UCSD-AML1 (cell line): Measurements from ENCODE around the gene LAMTOR4.
A peak's percentile ranks its signal among the peaks of the same experiment; 100 is the strongest.

Source experiments
- DNase-seq: peaks from one replicate; lab custom pipeline; 2025; ENCODE audit not compliant: unreplicated experiment; lab: John Stamatoyannopoulos, UW

Gene LAMTOR4

DNA sequence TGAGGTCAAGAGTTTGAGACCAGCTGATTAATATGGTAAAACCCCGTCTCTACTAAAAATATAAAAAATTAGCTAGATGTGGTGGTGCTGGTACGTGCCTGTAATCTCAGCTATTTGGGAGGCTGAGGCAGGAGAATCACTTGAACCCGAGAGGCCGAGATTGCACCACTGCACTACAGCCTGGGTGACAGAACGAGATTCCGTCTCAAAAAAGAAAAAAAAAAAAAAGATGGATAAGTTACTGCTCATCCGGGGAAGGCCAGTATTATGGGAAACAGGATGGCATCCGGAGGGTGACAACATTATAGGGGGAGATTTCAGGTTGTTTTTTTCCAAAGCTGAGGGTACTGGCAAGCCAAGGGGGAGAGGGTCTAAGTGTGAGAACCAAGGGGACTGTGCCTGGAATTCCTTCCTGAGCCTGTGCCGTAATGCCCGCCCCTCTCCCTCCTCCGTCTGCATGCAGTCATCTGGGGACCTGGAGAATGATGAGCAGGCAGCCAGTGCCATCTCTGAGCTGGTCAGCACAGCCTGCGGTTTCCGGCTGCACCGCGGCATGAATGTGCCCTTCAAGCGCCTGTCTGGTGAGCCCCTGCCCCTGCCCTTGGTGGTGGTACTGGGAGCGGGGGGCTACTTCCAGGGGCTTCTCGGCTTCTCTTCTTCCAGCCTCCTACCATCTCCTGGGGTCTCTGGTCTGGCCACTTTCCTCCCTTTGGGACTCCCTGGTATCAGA lies 4.4 kb downstream of the LAMTOR4 start:
- no peak for DNase-seq

DNA sequence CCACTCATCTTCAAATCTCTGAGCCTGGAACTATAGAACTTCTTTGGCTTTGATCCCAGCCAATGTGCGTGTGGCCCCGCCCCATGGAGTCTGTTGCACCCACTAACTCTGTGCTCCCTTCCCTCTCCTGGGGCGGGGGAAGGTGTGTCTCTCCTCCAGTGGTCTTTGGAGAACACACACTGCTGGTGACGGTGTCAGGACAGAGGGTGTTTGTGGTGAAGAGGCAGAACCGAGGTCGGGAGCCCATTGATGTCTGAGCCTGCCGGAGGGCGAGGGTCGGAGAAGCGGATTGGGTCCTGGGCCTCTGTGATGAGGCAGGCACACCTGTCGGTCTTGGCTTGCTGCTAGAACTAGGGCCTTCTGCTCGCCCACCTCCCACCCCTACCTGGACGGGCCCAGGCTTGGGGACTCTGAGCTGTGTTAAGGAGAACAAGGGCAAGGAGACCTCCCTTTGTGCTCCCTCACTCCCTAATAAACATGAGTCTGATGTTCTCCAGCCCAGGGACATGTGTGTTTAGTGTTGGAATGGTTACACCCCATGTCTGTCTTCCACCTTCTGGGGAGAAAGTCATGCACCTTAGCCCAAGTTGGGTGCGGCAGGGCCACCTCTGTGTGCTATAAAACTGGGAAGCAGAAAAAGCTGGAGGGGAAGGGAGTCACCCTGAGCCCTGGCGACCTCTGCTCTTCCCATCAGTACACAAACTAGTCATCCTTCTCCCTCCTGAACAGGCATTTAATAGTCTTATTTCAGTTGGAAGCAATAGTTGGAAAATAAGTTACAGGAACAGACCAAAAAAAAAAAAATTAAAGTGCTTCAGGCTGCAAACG lies 5.2 kb downstream of the LAMTOR4 start:
- no peak for DNase-seq

DNA sequence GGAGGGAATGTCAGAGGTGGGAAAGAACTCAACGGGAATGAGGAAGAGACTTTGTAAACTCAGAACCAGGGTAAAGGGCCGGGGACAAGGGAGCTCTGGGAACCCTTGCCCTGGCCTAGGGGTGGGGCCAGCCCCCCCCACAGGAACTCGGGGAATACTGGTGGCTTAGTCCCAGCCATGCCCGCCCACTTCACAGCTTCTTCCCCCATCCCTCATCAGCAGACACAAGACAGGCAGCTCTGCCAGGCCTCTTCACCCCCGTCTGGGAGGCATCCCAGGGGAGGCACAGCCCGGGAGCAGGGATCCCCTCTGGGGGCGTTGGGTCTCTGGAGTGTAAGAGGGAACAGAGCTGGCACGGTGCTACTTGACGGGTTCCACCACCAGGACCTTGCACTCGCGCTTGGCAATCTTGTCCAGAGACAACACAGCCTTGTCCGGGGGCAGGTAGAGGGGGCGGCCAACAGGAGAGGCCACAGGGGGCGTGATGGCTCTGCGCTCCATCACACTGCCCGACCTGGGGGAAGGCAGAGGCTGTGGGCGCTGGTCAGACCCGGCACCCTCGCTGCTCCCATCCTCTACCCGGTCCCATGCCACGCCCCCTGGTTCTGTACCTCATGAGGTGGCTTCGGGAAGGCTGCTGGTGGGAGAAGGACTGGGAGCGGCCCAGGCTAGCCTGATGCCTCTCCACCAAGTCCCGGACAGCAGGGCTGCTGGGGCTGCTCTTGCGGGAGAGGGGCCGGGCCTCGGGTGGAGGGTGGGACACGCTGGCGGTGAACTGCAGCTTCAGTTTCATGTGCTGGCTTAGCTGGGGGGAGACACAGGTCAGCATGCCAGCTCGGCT lies 6.2 kb downstream of the LAMTOR4 start:
- DNase-seq: no peak

DNA sequence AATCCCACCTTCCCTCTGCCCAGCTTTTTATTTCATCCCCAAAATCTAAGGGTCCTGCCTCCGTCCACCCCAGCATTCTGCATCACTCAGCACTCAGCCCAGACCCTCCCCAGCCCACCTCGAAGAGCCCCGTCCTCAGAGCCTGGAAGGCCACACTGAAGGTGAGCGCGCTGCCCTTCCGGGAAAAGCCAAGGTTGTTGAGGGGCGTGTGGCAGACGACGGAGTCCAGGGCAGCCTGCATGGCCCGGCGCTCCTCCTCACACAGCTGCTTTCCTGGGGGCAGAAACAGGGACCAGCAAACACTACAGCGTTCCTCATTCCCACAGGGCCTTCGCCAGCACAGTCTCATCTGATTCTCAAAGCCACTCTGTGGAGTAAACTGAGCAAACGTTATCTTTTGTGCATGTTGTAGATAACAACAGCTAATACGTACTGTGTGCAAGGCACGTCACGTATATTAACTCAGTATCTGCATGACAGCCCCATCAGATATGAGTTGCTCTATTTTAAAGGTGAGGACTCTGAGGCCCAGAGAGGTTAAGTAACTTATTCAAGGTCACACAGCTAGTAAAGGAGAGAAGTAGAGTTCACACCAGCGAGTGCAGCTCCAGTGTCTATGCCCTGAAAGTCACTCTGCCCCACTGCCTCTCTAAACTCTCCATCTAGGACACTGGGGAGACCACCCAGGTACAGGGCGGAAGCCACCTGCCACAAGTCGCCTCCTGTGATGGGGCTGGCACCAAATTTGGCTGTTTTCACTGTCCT lies 7.0 kb downstream of the LAMTOR4 start:
- no peak for DNase-seq

DNA sequence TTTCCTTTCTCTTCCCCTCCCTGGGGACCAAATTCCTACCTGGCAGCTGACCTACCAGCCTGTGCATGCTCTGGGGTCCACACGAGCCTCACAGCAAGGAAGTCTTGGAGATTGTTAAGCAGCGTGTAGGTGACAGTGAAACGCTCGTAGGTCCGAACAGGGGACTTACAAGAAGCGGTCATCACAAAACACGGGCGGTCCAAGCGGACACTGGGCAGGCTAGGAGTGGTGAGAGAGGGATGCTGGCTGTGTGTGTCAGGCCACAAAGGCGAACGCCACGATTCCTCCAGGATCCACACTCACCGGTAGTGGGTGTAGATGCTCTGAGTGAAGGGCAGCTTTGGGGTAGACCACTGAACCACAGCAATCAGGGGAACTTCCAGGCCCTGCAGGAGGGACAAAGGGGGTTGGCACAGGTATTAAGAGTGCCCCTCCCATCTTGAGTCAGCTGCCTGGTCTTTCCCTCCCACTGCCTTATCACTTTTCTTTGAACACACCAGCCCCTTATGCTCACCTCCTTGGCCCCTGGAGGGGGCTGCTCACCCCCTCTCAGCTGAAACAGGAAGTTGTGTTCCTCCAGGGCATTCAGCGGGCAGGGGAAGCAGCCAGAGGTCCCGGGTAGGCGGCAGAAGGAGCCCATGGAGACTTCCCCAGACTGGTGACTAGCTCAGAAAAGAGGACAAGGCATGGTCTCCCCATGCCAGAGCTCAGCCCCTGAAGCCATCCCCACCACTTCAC lies 7.8 kb downstream of the LAMTOR4 start:
- peak; percentile 11 for DNase-seq

DNA sequence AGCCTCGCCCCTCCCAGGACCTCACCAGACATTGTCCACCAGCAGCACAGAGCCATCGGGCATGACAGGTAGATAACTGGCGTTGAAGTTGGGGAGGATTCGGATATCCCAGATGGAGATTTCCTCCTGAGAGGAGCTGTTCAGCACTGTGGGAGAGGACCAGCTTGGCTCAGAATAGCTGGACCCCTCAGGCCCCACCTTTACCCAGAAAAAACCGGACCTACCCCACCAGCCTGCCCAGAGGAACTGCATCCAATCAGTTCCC lies 8.3 kb downstream of the LAMTOR4 start:
- DNase-seq: no peak

DNA sequence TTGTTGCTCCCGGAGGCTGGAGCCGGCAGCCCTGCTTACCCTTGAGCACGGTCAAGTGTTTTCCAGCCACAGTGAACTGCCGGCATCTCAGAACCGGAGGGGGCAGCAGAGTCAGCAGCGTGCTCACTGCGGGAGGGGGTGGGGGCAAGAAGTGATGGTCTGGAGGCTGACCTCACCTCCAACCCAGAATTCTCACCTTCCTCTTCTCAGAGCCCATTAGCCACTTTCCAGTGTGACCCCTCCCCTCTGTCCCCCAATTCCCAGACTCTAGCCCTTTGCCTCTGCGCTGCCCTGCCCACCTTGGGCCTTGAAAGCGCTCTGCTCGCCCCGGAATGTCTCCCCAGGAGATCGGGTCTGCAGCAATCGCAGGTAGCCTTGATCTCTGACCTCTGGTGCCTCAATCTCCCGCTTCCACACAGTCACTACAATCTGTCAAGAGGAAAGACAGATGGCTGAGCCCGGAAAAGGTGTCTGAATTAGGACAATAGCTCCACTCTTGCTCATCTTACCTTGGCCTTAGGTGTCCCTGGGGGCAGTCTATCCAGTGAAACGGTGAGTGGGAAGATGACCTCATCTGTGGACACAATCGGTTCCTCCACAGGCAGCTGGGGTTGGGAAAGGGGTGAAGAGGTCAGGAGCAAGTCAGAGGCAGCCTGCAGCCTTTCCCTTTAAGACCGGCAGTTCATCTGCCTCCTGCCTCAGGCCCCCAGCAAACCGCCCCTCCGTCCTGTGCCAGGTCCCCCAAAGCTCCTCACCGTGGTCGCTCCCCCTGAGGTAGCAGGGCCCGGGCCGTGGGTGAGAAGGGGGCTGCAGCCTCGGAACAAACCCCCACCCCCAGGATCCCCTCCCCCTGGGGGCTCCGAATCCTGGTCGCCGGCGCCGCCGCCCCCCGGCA lies 8.9 kb downstream of the LAMTOR4 start:
- DNase-seq: no peak

DNA sequence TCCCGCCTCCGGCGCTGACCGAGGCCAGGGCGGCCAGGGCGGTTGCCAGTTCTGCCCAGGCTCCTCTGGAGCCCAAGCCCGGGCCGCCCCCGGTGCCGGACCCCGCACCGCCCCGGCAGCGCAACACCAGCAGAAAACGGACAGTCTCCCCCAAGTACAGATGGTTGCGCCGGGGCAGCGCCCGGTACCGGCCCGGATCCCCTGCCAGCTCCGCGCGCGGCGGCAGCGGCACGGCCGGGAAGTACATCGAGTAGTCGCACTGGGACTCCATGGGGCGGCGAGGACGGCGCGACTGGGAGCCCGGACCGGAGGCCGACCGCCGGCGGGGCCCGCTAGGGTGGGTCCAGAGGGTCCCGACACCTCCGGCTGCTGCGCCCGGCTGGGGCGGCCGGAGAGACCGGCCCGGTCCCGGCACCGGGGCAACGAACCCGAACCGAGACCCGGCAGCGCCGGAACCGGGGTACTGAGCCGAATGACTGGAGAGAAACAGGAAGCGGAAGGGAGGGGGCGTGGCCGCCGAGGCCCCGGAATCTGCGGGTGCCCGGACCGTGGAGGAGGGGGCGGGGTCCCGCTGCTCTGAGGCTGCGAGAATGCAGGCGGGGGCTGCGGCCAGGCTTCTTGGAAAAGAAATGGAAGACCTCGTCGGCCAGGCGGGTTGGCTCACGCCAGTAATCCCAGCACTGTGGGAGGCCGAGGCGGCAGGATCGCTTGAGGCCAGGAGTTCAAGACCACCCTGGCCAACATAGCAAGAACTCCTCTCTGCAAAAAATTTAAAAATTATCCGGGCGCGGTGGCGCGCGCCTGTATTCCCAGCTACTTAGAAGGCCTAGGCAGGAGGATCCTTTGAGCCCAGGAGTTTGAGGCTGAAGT lies 9.7 kb downstream of the LAMTOR4 start, which contains the start of gene TRAPPC14:
TSS of gene TRAPPC14 (minus strand) at position 495 of the 870 bp plus-strand sequence. CDS start at position 271, 224 bp downstream.
- peak; percentile 86 for DNase-seq

DNA sequence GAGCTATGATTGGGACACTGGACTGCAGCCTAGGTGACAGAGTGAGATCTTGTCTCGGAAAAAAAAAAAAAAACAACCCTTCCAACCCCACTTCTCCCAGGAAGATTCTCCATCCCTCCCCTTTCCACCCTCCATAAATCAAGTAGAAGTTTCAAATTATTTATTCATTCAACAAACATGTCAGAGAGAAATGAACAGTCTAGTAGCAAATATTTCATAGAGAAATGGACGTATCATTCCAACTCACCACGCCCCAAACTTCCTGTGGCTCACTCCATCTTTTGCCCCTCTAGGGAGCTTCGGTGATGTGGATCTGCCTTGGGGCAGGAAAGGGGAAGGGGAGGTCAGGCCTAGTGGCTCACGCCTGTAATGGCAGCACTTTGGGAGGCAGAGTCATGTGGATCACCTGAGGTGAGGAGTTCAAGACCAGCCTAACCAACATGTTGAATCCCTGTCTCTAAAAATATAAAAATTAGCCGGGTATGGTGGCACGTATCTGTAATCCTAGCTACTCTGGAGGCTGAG lies 10.4 kb downstream of the LAMTOR4 start:
- no peak for DNase-seq

DNA sequence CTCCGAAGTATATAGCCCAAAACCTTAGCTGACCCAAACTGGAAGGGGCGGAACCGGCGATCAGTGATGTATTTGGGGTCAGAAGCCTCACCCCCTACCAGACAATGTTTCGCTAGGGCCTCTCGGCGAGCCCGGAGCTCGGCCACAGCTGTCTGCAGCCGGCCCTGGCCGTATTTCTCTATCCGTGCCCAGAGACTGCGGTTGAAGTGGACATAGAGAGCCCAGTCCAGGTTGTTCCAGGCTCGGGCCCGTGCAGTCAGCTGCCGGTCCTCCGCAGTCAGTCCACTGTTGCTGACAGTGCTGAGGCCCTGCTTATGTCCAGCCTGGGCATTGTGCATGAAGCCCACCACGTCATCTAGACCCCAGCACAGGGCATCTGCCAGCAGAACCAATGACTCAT lies 11.3 kb downstream of the LAMTOR4 start:
- no peak for DNase-seq

DNA sequence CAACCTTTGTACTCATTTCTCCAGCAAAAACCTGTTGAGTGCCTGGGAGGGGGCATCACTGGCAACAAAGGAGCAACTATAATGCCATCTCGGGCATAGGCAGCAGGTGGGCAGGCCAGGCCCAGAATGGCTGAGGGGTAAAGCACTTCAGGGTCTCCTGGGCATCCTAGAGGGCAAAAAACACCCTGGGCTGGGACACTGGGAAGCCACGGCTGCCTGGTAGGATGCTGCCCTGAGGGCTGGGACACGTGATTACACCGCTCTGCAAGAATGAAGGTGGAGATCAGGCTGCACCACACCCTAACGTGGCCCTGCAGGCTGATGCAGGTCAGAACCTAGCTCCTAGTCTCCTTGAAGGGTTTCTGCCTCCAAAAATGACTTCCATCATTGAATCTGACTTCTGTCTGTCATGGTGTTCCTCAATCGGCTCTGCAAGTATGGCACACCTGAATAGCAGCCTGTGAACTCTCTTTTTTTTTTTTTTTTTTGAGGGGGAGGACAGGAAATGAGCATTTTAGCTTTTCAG lies 14.4 kb downstream of the LAMTOR4 start:
- no peak for DNase-seq

DNA sequence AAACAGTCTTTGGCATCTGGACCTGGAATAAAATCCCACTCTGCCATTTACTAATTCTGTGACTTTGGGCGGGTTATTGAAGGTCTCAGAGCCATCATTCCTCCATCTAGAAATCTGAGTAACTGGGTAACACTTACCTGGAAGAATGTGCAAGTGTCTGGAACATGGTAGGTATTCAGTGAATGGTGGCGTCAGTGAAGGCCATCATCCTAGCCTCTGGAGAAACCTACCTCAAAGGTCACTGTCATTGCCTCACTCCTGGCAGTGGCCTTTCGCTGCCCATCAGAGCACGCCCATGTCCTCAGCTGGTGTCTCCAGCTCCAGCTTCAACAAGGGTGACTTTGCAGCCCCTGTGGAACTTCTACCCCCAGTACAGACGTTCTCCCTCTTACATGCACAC lies 15.2 kb downstream of the LAMTOR4 start:
- no peak for DNase-seq

DNA sequence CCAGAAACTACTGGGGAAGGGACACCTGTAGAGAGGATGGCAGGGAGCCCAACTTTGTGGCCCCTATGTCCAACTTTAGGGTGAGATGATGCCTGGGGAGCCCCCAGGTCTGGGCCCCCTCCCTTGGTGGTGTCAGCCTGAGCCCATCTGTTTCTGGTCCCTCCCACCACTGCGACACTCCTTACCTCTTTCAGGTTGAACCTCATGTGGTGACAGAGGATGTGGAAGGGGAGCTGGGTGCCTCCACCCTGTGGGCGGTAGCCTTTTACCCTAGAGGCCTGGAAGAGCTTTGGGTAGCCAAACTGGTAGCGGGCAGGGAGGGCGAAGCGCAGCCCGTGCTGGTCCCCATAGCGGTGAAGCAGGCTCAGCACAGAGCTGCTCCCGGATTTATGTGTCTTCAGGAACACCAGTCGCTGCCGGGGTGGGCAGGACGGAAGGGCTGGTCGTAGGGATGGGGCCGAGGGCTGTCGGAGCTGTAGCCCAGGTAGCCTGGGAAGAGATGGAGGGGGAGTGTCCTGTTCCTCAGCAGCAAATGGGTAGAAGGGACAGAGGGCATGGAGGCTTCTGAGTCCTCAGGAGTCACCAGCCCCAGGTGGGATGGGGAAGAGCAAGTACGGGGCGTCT lies 17.7 kb downstream of the LAMTOR4 start:
- DNase-seq: no peak

DNA sequence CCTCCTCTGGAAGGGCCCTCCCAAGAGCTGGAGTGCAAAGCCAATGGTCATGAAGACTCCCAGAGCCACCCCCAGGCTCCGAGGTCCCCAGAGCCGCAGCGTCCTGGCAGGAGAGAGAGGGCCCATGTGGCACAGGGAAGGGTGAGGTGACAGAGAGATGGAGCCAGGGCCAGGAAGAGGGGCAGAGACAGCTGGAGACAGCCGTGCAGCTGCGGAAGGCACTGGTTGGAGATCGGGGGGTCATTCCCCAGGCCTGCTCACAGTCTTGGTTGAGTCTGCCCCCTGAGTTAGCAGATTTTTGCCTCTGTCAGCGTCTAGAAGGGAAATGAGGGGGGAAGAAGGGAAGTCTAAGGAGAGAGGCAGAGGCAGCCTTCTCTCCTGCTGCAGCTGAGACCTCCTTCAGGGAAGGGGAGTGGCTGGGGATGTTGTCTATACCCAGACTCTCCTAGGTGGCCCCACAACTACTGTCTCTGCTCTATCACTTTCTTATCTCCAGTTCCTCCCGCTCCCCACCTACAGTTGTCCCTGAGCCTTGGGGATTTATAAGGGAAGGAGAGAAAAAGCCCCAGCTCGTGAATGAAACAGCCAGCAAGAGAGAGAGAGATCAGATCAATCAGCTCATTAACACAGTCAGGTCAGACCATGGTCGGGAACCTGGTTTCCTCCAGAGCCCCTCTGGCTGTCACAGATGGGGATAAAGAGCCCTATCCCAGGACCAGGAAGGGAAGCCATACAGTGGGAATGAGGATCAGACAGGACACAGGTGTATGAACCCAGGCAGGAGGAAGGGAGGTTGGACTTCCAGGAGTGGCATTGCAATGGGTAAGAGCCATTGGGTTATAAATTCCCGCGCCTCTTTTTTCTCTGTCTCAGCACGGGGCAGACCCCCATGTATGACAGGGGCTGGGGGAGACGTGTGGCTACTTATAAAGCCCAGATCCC lies 18.5 kb downstream of the LAMTOR4 start:
- no peak for DNase-seq

DNA sequence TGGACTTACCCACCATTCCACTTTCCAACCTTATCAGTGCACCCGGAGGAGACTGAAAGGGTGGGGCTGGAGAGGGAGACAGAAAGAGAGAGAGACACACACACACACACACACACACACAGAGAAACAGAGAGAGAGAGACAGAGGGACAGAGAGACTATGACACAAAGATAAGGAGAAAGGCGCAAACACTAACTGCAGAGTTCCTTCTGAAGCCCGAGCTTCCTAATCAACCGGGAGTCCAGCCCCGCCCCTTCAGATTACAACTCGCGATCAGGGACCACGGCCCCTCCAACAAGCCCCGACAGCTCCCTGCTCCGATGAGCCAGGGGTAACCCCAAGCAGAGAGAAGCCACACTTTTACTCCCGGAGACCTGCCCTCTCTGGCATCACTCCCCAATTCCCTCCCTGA lies 19.2 kb downstream of the LAMTOR4 start:
- DNase-seq: no peak

DNA sequence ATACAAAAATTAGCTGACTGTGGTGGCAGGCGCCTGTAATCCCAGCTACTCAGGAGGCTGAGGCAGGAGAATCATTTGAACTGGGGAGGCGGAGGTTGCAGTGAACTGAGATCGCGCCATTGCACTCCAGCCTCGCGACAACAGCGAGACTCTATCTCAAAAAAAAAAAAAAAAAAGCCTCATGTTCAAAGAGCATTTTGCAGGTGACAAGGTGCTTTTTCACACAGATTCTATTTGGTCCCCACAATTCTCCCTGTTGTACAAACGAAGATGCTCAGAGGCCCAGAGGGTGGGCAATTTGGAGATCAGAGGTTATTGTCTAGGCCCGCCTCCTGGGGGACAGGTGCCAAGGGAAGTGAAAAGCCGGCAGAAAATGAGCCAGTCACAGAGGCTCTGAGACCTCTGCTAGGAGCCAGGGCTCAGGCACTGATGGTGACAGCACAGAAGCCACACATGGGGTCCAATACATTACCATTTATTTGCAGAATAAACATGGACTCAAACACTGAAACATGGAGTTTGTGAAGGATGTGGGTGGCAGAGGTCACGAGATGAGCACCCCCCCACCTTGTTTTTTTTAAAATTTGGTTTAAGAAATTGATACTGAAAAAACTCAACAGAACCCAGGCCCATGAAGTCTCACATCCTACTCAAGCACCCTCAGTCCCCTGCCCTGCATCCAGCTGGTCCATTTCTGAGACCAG lies 20.6 kb downstream of the LAMTOR4 start:
- DNase-seq: no peak
